ENCODE results near the gene MLF2.

DNA sequence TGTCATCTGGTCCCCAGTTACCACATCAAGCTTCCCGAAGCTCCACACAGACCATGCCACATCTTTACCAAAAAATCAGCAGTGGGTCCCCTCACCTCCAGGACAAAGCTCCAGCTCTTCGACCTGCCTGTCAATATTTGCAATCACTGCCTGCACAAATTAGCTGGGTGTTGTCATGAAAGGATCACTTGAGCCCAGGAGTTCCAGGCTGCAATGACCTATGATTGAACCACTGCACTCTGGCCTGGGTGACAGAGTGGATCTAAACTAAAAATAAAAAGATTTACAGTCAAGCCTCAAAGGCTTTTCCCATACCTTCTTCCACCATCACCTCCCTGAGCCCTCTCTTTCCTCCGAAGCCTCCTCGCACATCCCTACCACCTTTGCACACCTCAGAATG lies 43.6 kb upstream of the MLF2 start:
- TF ChIP-seq, protein P1, sequence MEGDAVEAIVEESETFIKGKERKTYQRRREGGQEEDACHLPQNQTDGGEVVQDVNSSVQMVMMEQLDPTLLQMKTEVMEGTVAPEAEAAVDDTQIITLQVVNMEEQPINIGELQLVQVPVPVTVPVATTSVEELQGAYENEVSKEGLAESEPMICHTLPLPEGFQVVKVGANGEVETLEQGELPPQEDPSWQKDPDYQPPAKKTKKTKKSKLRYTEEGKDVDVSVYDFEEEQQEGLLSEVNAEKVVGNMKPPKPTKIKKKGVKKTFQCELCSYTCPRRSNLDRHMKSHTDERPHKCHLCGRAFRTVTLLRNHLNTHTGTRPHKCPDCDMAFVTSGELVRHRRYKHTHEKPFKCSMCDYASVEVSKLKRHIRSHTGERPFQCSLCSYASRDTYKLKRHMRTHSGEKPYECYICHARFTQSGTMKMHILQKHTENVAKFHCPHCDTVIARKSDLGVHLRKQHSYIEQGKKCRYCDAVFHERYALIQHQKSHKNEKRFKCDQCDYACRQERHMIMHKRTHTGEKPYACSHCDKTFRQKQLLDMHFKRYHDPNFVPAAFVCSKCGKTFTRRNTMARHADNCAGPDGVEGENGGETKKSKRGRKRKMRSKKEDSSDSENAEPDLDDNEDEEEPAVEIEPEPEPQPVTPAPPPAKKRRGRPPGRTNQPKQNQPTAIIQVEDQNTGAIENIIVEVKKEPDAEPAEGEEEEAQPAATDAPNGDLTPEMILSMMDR (IDR thresholded peaks at IDR 0.05; ENCODE audit: poor library complexity), result no peak
- TF ChIP-seq EZH2 (IDR thresholded peaks at IDR 0.05; ENCODE audit: borderline replicate concordance), result no peak
